ENCODE data around the gene MED17. TPM values are rescaled to one million over a fixed set of nuclear protein-coding genes. Genes with fewer than 3 reads are reported as not detected.

MED17 gene
- polyA plus RNA-seq, 1 of the 3 experiments (the other 2 are of a cell fraction) = 19.3 TPM

DNA sequence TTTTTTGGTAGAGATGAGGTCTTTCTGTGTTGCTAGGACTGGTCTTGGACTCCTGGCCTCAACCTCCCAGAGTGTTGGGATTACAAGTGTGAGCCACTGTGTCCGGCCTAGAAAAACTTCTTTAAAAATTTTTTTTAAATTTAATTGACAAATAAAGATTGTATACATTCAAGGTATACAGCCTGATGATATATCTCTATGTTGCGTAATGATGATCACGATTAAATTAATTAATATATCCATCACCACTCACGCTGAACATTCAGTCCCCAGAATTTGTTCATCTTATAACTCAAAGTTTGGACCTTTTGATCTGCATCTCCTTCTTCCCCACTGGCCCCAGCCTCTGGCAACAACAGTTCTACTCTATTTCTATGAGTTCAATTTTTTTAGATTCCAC, 39.1 kb downstream of the MED17 start:
- CTCF ChIA-PET = no interaction called here
- WGBS (ENCODE audit: low lambda C conversion rate) = 84% methylated on average over 4 of the region's 4 CpGs

DNA sequence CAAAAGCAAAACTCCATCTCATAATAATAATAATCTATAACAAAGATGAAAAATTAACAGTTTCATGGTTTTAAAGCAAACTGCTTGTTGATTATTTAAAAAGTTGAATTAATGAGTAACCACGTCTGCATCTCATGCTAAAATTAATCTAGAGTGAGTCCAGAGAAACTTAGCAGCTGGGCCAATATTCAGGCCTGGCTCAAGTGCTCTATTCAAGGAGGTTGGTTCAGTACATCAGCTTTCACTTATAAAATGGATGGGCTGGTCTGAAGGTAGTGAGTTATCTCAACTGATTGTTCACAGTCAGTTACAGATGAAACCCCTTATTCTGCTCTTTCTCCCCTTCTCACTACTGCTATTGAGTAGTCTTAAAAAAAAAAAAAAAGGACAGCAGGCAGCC, 43.3 kb downstream of the MED17 start:
- CTCF ChIA-PET = no interaction called here

More for the DNA sequence above, 39.1 kb downstream of the MED17 start:
- TF ChIP-seq TEAD4 (IDR thresholded peaks at IDR 0.05; ENCODE audit: borderline replicate concordance, insufficient read depth) (no peak), JUND (IDR thresholded peaks at IDR 0.05) (no peak), GABPA (IDR thresholded peaks at IDR 0.05; ENCODE audit: low read depth) (no peak), YY1 (IDR thresholded peaks at IDR 0.05; ENCODE audit: low read depth) (no peak), ELF1 (IDR thresholded peaks at IDR 0.05) (no peak)
- TF ChIP-seq, protein P1, sequence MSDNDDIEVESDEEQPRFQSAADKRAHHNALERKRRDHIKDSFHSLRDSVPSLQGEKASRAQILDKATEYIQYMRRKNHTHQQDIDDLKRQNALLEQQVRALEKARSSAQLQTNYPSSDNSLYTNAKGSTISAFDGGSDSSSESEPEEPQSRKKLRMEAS (IDR thresholded peaks at IDR 0.05; ENCODE audit: low read depth) = no peak
- TF ChIP-seq, protein P2, sequence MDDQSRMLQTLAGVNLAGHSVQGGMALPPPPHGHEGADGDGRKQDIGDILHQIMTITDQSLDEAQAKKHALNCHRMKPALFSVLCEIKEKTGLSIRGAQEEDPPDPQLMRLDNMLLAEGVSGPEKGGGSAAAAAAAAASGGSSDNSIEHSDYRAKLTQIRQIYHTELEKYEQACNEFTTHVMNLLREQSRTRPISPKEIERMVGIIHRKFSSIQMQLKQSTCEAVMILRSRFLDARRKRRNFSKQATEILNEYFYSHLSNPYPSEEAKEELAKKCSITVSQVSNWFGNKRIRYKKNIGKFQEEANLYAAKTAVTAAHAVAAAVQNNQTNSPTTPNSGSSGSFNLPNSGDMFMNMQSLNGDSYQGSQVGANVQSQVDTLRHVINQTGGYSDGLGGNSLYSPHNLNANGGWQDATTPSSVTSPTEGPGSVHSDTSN (IDR thresholded peaks at IDR 0.05) = no peak
- TF ChIP-seq, protein P3, sequence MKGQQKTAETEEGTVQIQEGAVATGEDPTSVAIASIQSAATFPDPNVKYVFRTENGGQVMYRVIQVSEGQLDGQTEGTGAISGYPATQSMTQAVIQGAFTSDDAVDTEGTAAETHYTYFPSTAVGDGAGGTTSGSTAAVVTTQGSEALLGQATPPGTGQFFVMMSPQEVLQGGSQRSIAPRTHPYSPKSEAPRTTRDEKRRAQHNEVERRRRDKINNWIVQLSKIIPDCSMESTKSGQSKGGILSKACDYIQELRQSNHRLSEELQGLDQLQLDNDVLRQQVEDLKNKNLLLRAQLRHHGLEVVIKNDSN (IDR thresholded peaks at IDR 0.05; ENCODE audit: borderline replicate concordance, low read depth) = no peak
- no peak overlapping the region for H3K27ac ChIP-seq (ENCODE audit: low read depth in 2 of 2, low read length in 1 of 2)
- no peaks in the 10 kb centered on the region for H3K9me2 ChIP-seq
- peaks cover 0 to 12% of the 10 kb centered on the region in 2 experiments; a peak in 1 of 4 replicates for H3K4me1 ChIP-seq (ENCODE audit: control insufficient read depth in 1 of 2, insufficient read depth in 2 of 2, low read depth in 1 of 2, low read length in 1 of 2)
- H3K9ac ChIP-seq = no peak overlapping the region
- POLR2A ChIA-PET = no interaction called here
- DNase-seq = no peak
- H3K4me3 ChIP-seq (ENCODE audit: low read depth in 2 of 2, low read length in 1 of 2) = no peak overlapping the region
- no peaks in the 10 kb centered on the region for H4K20me1 ChIP-seq (ENCODE audit: insufficient read depth)
- H3K27me3 ChIP-seq (ENCODE audit: insufficient read depth) = no peaks in the 10 kb centered on the region
- H3F3A ChIP-seq (replicated peaks; ENCODE audit: insufficient read depth) = no peaks in the 10 kb centered on the region
- H3K36me3 ChIP-seq (replicated peaks in 1 of 2; ENCODE audit: control insufficient read depth in 1 of 2, insufficient read depth in 2 of 2, low read length in 1 of 2) = no peaks in the 10 kb centered on the region
- H3K79me2 ChIP-seq (ENCODE audit: insufficient read depth) = no peaks in the 10 kb centered on the region
- H2AFZ ChIP-seq (ENCODE audit: low read depth) = no peak overlapping the region
- H3K4me2 ChIP-seq = no peak overlapping the region
- no peaks in the 10 kb centered on the region for H3K9me3 ChIP-seq

More for the DNA sequence above, 43.3 kb downstream of the MED17 start:
- Histone ChIP-seq H4K20me1 (ENCODE audit: insufficient read depth) (no peaks in the 10 kb centered on the region), H3K4me3 (ENCODE audit: low read depth in 2 of 2, low read length in 1 of 2) (no peak overlapping the region), H3K9ac (no peak overlapping the region), H3K79me2 (ENCODE audit: insufficient read depth) (no peaks in the 10 kb centered on the region), H3K9me3 (no peaks in the 10 kb centered on the region), H3K36me3 (replicated peaks in 1 of 2; ENCODE audit: control insufficient read depth in 1 of 2, insufficient read depth in 2 of 2, low read length in 1 of 2) (no peaks in the 10 kb centered on the region), H3K27me3 (ENCODE audit: insufficient read depth) (no peaks in the 10 kb centered on the region; the same call in 1 of the 2 replicates), H3K27ac (ENCODE audit: low read depth in 2 of 2, low read length in 1 of 2) (no peak overlapping the region), H2AFZ (ENCODE audit: low read depth) (no peak overlapping the region), H3K9me2 (no peaks in the 10 kb centered on the region), H3K4me2 (no peak overlapping the region), H3K4me1 (ENCODE audit: control insufficient read depth in 1 of 2, insufficient read depth in 2 of 2, low read depth in 1 of 2, low read length in 1 of 2) (no peaks in the 10 kb centered on the region), H3F3A (replicated peaks; ENCODE audit: insufficient read depth) (no peaks in the 10 kb centered on the region)
- DNase-seq = no peak
- TF ChIP-seq, protein P1 (IDR thresholded peaks at IDR 0.05; ENCODE audit: low read depth) = no peak
- TF ChIP-seq FOXM1 (IDR thresholded peaks at IDR 0.05; ENCODE audit: low read depth) (no peak), ELF1 (IDR thresholded peaks at IDR 0.05) (no peak)
- TF ChIP-seq, protein P4, sequence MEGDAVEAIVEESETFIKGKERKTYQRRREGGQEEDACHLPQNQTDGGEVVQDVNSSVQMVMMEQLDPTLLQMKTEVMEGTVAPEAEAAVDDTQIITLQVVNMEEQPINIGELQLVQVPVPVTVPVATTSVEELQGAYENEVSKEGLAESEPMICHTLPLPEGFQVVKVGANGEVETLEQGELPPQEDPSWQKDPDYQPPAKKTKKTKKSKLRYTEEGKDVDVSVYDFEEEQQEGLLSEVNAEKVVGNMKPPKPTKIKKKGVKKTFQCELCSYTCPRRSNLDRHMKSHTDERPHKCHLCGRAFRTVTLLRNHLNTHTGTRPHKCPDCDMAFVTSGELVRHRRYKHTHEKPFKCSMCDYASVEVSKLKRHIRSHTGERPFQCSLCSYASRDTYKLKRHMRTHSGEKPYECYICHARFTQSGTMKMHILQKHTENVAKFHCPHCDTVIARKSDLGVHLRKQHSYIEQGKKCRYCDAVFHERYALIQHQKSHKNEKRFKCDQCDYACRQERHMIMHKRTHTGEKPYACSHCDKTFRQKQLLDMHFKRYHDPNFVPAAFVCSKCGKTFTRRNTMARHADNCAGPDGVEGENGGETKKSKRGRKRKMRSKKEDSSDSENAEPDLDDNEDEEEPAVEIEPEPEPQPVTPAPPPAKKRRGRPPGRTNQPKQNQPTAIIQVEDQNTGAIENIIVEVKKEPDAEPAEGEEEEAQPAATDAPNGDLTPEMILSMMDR (IDR thresholded peaks at IDR 0.05) = no peak
- TF ChIP-seq, protein P5, sequence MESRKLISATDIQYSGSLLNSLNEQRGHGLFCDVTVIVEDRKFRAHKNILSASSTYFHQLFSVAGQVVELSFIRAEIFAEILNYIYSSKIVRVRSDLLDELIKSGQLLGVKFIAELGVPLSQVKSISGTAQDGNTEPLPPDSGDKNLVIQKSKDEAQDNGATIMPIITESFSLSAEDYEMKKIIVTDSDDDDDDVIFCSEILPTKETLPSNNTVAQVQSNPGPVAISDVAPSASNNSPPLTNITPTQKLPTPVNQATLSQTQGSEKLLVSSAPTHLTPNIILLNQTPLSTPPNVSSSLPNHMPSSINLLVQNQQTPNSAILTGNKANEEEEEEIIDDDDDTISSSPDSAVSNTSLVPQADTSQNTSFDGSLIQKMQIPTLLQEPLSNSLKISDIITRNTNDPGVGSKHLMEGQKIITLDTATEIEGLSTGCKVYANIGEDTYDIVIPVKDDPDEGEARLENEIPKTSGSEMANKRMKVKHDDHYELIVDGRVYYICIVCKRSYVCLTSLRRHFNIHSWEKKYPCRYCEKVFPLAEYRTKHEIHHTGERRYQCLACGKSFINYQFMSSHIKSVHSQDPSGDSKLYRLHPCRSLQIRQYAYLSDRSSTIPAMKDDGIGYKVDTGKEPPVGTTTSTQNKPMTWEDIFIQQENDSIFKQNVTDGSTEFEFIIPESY (IDR thresholded peaks at IDR 0.05; ENCODE audit: borderline replicate concordance, low read depth) = no peak
- 58% methylated on average over 1 of the region's 1 CpG for WGBS (ENCODE audit: low lambda C conversion rate)
- POLR2A ChIA-PET = no interaction called here
